H1 (cell line): ENCODE results near the gene ALPP.
A peak's percentile ranks its signal among the peaks of the same experiment; 100 is the strongest.

Experiments used
- BRCA1 ChIP-seq: IDR thresholded peaks from 2 replicates; pipeline ENCODE4 v1.6.1; 2012; ENCODE audit warnings: low read depth, low read length, improper control_type of control experiment
- CEBPB ChIP-seq: IDR thresholded peaks from 2 replicates; pipeline ENCODE4 v1.6.1; 2012; ENCODE audit warnings: low read depth, low read length
- CHD1 ChIP-seq: IDR thresholded peaks from 2 replicates; pipeline ENCODE4 v1.6.1; 2012; ENCODE audit warnings: low read depth, low read length, improper control_type of control experiment
- CTCF ChIP-seq, 3 experiments: IDR thresholded peaks; 1 replicate in 2 of 3; 2 replicates in 1 of 3; pipeline versions ENCODE4 v1.5.1 to v1.6.1; 2011; ENCODE audit warnings: low read length in 3 of 3, mild to moderate bottlenecking in 3 of 3, inconsistent platforms in 2 of 3, low read depth in 1 of 3, moderate library complexity in 1 of 3; ENCODE audit not compliant: insufficient read depth in 1 of 3; ENCODE audit errors: control extremely low read depth in 1 of 3
- EZH2 ChIP-seq: fragments of 200-600 bp; sonication (generic); IDR thresholded peaks from 2 replicates; pipeline ENCODE4 v1.7.1; 2012; ENCODE audit warnings: low read depth, mild to moderate bottlenecking, moderate library complexity, low read length, inconsistent platforms; ENCODE audit not compliant: severe bottlenecking
- GABPA ChIP-seq: IDR thresholded peaks from 2 replicates; pipeline ENCODE4 v1.6.1; 2011; ENCODE audit warnings: mild to moderate bottlenecking, low read length, moderate library complexity, borderline replicate concordance; ENCODE audit not compliant: insufficient read depth
- MAX ChIP-seq: IDR thresholded peaks from 2 replicates; pipeline ENCODE4 v1.6.1; 2012; ENCODE audit warnings: inconsistent platforms
- POLR2A ChIP-seq, 2 experiments: IDR thresholded peaks; 1 replicate in 1 of 2; 2 replicates in 1 of 2; pipeline ENCODE4 v1.6.1; 2011; ENCODE audit warnings: low read depth in 2 of 2, low read length in 2 of 2, mild to moderate bottlenecking in 2 of 2; ENCODE audit errors: control extremely low read depth in 1 of 2
- POLR2AphosphoS5 ChIP-seq: IDR thresholded peaks from 2 replicates; pipeline ENCODE4 v1.6.1; 2011; ENCODE audit warnings: low read depth, low read length
- RAD21 ChIP-seq, 2 experiments: IDR thresholded peaks in 1 of 2; conservative IDR thresholded peaks in 1 of 2; 2 replicates each; pipeline ENCODE4 v1.6.1; 2011; ENCODE audit warnings: low read depth in 2 of 2, low read length in 2 of 2, improper control_type of control experiment in 1 of 2, inconsistent platforms in 1 of 2, mild to moderate bottlenecking in 1 of 2, moderate library complexity in 1 of 2
- SUZ12 ChIP-seq: fragments of 200-600 bp; sonication (generic); IDR thresholded peaks from 2 replicates; pipeline ENCODE4 v1.6.1; 2012; ENCODE audit warnings: mild to moderate bottlenecking, inconsistent platforms, low read length, moderate library complexity, mixed read lengths
- ZNF274 ChIP-seq: IDR thresholded peaks from 2 replicates; pipeline ENCODE4 v1.7.0; 2012; ENCODE audit warnings: low read length, borderline replicate concordance; ENCODE audit errors: extremely low read depth

DNA sequence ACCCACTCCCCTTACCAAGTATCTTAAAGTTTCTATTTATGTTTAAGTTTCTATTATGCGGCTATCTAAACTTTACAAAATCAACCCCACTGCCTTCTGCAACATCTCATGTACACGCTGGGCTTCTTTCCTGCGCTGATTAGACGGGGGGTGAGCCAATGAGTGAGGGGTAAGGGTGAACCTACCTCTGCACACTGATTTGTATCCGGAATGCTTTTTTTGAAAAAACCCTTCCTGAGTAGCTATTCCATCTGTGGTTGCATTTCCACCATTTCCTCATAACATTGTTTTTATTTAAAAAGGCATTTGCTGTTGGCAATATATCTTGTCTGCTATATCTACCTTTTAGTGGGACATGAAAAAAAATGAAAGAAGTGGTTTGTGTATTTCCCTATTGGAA, 34.4 kb downstream of the ALPP start:
- peak; percentile 43 for TF ChIP-seq POLR2AphosphoS5
- no peak for TF ChIP-seq MAX
- TF ChIP-seq CTCF (IDR thresholded peaks at IDR 0.05; ENCODE audit: control extremely low read depth in 1 of 3, insufficient read depth in 1 of 3, low read depth in 1 of 3, low read length in 3 of 3), result no peak
- no peak for TF ChIP-seq RAD21 (IDR thresholded peaks at IDR 0.05 in 1 of 2, conservative IDR thresholded peaks at IDR 0.05 in 1 of 2; ENCODE audit: low read depth in 2 of 2, low read length in 2 of 2)
- peak in 1 of 2 experiments; percentile 33; a peak in 1 of 3 replicates for TF ChIP-seq POLR2A (IDR thresholded peaks at IDR 0.05; ENCODE audit: control extremely low read depth in 1 of 2, low read depth in 2 of 2, low read length in 2 of 2)
- TF ChIP-seq CHD1, result no peak
- no peak for TF ChIP-seq EZH2
- TF ChIP-seq ZNF274, result no peak
- TF ChIP-seq SUZ12, result no peak
- TF ChIP-seq CEBPB, result no peak
- no peak for TF ChIP-seq GABPA
- TF ChIP-seq BRCA1, result no peak
